IPS-18a (cell line): ENCODE measurements around the gene HMGA1.

Experiments used
- H3K27ac ChIP-seq: one replicate; pipeline ENCODE4 v1.5.1; 2013; ENCODE audit warnings: low read length
- H3K27me3 ChIP-seq: one replicate; pipeline ENCODE4 v1.6.1; 2013; ENCODE audit warnings: mild to moderate bottlenecking, low read length; ENCODE audit not compliant: control insufficient read depth, insufficient read depth
- H3K36me3 ChIP-seq: one replicate; pipeline ENCODE4 v1.6.1; 2013; ENCODE audit warnings: low read depth, low read length; ENCODE audit not compliant: control insufficient read depth
- H3K4me1 ChIP-seq: one replicate; pipeline ENCODE4 v1.6.1; 2013; ENCODE audit warnings: low read depth, low read length; ENCODE audit not compliant: control insufficient read depth
- H3K4me3 ChIP-seq: one replicate; pipeline ENCODE4 v1.5.1; 2013; ENCODE audit warnings: low read length
- H3K9ac ChIP-seq: one replicate; pipeline ENCODE4 v1.6.1; 2013; ENCODE audit warnings: mild to moderate bottlenecking, low read length, moderate library complexity
- H3K9me3 ChIP-seq: one replicate; pipeline ENCODE4 v1.6.1; 2013; ENCODE audit warnings: low read depth, low read length; ENCODE audit not compliant: control insufficient read depth

HMGA1 gene

DNA sequence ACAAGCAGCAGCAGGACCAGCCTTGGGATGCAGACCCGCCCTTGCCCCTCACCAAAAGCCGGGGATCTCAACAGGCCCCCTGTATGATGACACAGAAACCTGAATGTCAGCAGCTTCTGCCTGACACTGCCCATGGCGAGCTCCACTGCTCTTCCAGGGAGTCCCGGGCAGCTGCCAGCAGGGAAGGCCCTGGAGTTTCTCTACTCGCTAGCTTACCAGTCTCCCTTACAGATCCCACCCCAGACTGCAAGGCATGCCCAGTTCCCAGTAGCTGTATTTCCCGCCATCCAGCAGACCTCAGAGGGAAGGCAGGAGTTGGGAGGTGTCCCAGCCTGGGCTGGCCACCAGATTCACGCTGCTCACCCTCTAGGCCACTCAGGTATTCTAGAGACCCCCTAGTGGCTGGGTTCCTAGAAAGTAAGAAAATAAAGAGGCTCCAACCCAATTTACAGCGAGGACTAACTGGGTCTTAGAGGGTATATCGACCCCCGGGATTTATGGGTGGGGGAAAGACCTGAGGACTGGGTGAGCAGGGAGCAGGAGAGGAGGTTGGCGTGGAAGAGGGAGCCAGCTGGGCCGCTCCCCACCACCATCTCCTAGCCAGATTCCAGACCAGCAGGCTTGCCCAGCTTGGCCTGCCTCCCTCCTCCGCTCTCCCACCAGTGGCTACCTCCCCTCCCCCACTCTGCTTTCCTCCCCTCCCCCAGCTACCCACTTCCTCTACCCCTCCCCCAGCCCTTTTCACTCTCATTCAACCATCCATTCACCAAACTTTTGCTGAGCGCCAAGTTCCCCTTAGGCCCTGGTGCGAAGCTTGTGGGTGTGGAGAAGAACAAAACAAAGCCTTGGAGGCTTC is 9.7 kb upstream of the HMGA1 start:
- Histone ChIP-seq H3K4me3 (peak overlapping the region; percentile 41), H3K4me1 (peaks cover 40% of the 10 kb centered on the region), H3K27ac (peak overlapping the region; percentile 92), H3K9ac (peak overlapping the region; percentile 49), H3K36me3 (no peaks in the 10 kb centered on the region), H3K27me3 (no peaks in the 10 kb centered on the region), H3K9me3 (no peaks in the 10 kb centered on the region)

DNA sequence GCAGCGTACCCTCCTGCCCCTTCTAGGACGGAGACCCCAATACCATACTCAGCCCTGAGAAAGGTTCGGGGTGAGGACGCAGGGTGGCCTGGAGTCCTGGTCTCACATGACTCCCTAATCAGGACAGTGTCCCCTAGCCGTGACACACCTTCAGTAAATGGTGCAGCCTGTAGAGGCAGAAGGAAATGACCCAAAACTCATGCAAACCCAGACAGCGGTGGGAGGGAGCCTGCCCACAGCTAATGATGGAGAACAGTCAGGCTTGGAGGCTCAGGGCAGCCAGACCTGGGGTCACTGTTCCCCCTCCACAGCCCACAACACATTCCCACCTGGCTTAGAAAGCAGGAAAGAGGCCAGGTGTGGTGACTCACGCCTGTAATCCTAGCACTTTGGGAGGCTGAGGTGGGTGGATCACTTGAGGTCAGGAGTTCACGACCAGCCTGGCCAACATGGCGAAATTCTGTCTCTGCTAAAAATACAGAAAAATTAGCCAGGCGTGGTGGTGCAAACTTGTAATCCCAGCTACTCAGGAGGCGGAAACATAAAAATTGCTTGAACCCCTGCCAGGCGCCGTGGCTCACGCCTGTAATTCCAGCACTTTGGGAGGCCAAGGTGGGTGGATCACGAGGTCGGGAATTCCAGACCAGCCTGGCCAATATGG is 8.8 kb upstream of the HMGA1 start:
- Histone ChIP-seq H3K9ac (peak overlapping the region; percentile 8), H3K36me3 (no peaks in the 10 kb centered on the region), H3K27me3 (no peaks in the 10 kb centered on the region), H3K4me3 (no peak overlapping the region), H3K9me3 (no peaks in the 10 kb centered on the region), H3K27ac (peak overlapping the region; percentile 29), H3K4me1 (peaks cover 39% of the 10 kb centered on the region)

DNA sequence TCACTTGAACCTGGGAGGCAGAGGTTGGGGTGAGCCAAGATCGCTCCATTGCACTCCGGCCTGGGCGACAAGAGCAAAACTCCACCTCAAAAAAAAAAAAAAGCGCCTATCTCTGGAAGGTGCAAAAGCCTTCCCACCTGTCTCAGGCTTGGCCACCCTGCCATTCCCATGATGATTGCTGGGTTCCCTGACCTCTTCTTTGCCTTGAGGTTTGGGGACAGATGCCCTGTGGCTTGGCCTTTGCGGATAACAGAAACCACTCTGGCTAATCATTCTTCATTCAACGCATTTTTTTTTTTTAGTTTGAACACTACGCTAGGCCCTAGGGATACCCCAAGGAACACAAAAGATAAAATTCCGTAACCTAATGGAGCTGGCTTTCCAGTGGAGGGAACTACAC is 6.8 kb upstream of the HMGA1 start:
- Histone ChIP-seq H3K27me3 (no peaks in the 10 kb centered on the region), H3K4me1 (peaks cover 36% of the 10 kb centered on the region), H3K9me3 (no peaks in the 10 kb centered on the region), H3K9ac (no peak overlapping the region), H3K36me3 (no peaks in the 10 kb centered on the region), H3K4me3 (no peak overlapping the region), H3K27ac (no peak overlapping the region)

DNA sequence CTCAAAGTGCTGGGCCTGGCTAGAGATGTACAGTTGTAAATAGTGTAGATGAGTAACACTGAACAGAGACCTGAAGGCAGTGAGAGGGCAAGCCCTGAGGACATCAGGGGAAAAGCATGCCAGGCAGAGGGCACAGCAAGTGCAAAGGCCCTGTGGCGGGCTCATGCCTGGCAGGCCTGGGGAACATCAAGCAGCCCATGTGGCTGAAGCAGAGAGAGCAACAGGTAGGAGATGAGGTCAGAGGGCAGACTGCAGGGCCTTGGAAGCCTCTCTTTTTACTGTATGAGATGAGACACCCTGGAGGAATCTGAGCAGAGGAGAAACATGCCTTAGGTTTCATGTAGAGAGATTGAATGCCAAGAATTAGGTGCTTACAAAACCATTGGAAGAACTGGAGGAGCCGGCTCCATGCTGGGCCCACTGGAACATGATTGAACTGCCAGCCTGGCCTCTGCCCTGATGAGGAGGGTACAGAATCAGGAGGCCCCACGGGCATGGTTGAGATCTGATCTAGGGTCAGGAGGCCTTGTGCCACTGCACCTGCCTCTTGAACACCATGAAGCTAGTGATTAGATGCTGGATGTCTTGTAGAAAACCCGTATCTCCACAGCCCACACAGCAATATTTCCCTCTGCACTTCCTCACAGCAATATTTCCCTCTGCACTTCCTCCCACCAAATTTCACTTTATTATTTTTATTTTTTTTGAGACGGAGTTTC is 5.9 kb upstream of the HMGA1 start:
- H3K9me3 ChIP-seq: no peaks in the 10 kb centered on the region
- no peaks in the 10 kb centered on the region for H3K36me3 ChIP-seq
- no peak overlapping the region for H3K4me3 ChIP-seq
- H3K27ac ChIP-seq: no peak overlapping the region
- H3K27me3 ChIP-seq: no peaks in the 10 kb centered on the region
- no peak overlapping the region for H3K9ac ChIP-seq
- H3K4me1 ChIP-seq: peaks cover 32% of the 10 kb centered on the region

DNA sequence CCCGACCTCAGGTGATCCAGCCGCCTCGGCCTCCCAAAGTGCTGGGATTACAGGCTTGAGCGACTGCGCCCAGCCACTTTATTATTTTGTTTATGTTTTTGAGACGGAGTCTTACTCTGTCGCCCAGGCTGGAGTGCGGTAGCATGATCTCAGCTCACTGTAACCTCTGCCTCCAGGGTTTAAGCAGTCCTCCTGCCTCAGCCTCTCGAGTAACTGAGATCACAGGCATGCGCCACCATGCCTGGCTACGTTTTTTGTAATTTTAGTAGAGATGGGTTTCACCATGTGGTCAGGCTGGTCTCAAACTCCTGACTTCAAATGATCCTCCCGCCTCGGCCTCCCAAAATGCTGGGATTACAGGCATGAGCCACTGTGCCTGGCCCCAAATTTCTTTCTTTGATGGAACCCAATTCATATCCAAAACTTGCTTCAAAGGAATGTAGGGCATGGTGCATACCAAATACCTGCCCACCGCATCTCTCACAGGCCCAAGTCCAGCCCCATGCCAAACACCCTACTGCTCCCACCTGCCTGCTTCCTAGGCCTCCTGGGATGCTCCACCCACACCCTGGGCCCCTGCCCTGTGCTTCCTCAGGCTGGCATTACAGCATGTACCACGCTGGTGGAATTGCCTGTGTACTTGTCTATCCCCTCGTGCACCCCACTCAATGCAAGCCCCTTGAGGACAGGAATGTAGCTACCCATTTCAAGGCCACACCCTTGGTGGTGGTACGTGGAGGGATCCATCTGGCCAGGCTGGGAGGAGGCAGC is 4.9 kb upstream of the HMGA1 start:
- Histone ChIP-seq H3K4me3 (no peak overlapping the region), H3K36me3 (no peaks in the 10 kb centered on the region), H3K27ac (no peak overlapping the region), H3K9me3 (no peaks in the 10 kb centered on the region), H3K27me3 (no peaks in the 10 kb centered on the region), H3K4me1 (peaks cover 23% of the 10 kb centered on the region), H3K9ac (no peak overlapping the region)

DNA sequence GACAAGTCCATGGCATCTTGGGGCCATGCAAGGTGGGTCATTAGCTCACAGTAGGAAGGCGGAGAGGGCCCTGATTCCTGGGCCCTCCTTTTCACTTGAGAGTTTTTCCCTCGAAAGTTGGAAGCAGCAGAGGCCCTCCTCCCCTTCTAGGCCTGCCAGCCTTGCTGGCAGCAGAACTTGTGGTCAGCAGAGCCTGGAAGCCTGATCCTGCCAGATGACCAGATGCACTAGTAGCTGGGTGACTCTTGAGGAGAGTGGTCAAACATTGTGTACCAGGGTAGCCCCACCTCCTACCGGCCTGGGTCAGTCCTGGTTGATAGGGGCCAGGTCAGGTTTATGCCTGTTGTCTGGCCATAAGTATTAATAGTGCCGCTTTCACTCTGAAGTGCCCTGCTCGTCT is 3.8 kb upstream of the HMGA1 start:
- H3K4me3 ChIP-seq: no peak overlapping the region
- no peaks in the 10 kb centered on the region for H3K27me3 ChIP-seq
- H3K9ac ChIP-seq: no peak overlapping the region
- no peak overlapping the region for H3K27ac ChIP-seq
- H3K9me3 ChIP-seq: no peaks in the 10 kb centered on the region
- H3K4me1 ChIP-seq: peaks cover 13% of the 10 kb centered on the region
- no peaks in the 10 kb centered on the region for H3K36me3 ChIP-seq

DNA sequence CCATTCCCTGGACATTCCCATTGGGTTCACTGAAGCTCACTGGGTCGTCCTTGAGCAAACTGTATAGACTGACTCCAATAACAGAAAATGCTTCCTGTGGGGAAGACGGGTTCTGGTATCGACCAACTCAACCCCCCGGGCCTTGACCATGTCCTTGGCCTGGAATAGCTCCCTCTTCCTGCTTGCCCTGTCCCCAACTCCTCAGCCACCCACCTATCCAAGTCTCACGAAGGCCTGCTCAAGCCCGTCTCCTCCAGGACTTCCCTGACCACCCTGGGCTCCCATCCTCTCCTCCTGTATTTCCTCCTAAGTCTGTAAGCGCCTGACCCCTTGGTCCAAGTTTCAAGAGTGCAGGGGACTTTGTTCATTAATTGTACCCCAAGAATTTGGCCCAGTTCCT is 2.8 kb upstream of the HMGA1 start:
- Histone ChIP-seq H3K9me3 (no peaks in the 10 kb centered on the region), H3K9ac (peak overlapping the region; percentile 98), H3K27me3 (no peaks in the 10 kb centered on the region), H3K4me3 (peak overlapping the region; percentile 64), H3K27ac (peak overlapping the region; percentile 98), H3K36me3 (peaks cover under 1% of the 10 kb centered on the region), H3K4me1 (peaks cover 11% of the 10 kb centered on the region)

DNA sequence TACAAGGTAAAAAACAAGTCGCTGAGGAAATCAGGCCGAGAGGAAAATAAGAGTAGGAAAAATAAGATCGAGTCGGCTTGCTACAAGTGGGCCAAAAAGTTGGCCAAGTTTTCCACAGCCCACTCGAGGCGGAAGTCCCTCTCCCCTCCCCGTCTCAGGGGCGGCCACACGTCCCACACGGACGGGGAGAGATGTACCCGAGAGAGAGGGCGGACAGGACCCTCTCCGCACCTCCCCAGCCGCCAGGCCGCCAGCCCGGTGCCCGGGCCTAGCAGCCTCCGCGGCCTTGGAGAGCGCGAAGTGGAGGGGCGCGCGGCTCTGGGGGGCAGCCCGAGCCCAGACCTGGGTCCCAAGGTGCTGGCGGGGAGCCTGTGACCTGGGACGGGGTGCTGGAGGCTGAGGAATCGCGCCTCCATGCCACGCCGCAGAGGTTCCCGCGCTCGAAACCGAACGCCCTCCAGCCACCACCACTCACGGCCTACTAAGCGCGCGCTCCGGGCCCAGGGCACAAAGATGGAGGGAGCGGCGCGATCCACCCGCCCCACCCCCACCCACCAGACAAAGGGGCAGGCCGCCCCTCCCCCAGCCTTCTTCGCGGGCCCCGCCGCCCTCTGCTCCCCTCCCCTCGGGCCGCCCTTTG is 1.9 kb upstream of the HMGA1 start:
- Histone ChIP-seq H3K9me3 (no peaks in the 10 kb centered on the region), H3K27ac (peak overlapping the region; percentile 98), H3K9ac (peak overlapping the region; percentile 98), H3K36me3 (peaks cover 10% of the 10 kb centered on the region), H3K4me1 (peaks cover 15% of the 10 kb centered on the region), H3K4me3 (peak overlapping the region; percentile 64), H3K27me3 (no peaks in the 10 kb centered on the region)

DNA sequence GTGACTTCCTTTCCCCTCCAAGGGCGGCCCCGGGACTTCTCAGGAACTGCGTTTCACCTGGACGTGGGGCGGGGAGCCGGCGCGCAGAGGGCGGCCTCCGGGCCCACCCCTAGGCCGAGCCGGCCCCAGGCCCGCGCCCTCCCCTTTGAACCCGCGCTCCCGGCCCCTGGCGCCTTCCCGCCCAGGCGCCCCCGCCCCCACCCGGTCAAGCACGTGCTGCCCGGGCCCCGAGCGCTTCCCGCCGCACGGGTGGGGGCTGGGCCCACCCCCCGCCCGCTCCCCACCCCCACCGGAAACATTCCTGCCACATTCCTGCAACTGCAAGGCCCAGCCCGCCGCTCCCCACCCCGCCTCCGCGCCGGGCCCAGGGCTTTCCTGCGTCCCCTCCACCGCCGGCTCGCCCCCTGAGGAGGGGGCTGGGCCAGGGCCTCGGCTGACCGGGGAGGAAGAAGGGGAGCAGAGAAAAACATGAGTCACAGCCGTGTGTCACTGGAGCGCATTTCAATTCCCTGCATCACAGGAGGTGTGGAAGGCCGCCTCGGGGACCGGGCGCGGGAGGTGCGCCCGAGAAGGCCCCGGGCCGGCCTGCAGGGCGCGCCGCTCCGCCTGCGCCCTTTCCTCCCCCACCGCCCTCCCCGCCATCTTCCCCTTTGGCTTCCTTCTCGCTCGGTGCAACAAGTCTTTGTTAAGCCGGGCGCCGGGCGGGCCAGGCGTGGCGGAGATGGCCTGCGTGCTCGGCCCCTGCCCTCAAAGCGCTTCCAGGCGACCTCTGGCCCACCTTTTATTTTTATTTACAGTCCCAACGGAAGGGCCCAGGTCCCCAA is 1.2 kb upstream of the HMGA1 start:
- H3K4me1 ChIP-seq: peaks cover 19% of the 10 kb centered on the region
- H3K9me3 ChIP-seq: no peaks in the 10 kb centered on the region
- peaks cover 17% of the 10 kb centered on the region for H3K36me3 ChIP-seq
- peak overlapping the region; percentile 95 for H3K9ac ChIP-seq
- no peaks in the 10 kb centered on the region for H3K27me3 ChIP-seq
- H3K27ac ChIP-seq: peak overlapping the region; percentile 96
- H3K4me3 ChIP-seq: peak overlapping the region; percentile 77

DNA sequence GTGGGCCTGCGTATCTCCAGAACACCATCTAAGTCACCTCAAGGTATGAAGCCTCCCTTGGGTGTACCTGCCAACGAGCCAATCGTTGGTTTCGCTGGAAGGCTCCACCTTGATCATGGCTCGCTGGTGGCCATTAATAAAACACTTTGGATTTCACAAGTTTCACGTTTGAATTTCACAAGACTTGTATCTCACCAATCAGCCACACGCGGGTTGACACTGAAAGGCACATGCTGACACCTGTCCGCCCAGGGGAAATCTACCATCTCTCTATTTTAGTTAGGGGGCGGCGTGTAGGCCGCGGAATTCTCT is 586 bp upstream of the HMGA1 start:
- Histone ChIP-seq H3K36me3 (peaks cover 23% of the 10 kb centered on the region), H3K9me3 (no peaks in the 10 kb centered on the region), H3K27me3 (no peaks in the 10 kb centered on the region), H3K4me1 (peaks cover 19% of the 10 kb centered on the region), H3K27ac (peak overlapping the region; percentile 96), H3K4me3 (peak overlapping the region; percentile 77), H3K9ac (peak overlapping the region; percentile 95)
